Glomerular visceral epithelial cell (primary cell): Measurements from ENCODE around the gene SSNA1.

Source experiments
- DNase-seq: peaks from one replicate; pipeline ENCODE4 v3.0.0-alpha.2; 2016; ENCODE audit errors: extremely low spot score

Gene SSNA1

DNA sequence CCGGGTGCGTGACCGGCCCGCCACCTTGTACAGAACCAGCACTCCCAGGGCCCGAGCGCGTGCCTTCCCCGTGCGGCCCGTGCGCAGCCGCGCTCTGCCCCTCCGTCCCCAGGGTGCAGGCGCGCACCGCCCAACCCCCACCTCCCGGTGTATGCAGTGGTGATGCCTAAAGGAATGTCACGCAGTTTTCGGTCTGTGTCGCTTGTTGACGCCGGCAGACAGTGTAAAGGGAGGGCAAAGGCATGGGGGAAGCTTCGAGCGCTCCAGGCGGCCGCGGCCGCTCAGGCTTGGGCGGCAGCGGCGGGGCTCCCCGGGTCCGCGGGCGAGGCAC is 19.9 kb upstream of the SSNA1 start:
- DNase-seq = no peak

DNA sequence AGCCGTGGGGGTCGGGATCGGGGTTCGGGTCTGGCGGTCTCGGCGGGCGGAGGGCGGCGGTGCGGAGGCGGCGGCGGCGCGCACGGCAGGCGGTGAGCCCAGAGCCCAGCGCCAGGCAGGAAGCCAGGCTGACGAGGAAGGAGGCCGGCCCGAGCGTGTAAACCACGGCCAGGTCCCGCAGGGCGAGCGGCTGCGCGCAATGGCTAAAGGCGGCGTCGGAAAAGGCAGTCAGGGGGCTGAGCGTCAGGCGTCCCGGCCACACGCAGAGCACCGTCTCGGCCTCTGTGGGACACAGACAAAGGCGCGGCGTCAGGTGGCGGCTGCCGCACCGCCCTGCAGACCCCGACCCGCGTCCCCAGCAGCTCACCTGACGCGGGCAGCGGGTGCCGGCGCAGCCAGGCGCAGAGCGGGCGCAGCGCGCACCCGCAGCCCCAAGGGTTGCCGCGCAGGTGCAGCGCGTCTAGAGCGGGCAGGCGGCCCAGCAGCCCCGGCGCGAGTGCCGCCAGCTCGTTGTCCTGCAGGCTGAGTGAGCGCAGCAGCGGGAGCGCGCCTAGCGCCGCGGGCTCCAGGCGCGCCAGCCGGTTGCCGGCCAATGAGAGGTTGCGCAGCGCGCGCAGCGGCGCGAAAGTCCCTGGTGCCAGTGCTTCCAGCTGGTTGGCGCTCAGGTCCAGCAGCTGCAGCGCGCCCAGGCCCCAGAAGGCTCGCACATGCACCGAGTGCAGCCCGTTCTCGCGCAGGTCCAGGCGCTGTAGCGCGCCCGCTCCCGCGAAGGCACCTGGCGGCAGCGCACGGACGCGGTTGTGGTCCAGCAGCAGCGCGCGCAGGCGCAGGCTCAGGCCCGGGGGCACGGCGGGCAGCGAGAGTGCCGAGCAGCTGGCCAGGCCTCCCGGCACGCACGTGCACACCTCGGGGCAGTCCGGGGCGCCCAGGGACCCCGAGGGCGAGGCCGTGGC is 19.3 kb upstream of the SSNA1 start:
- peak; percentile 45 for DNase-seq

DNA sequence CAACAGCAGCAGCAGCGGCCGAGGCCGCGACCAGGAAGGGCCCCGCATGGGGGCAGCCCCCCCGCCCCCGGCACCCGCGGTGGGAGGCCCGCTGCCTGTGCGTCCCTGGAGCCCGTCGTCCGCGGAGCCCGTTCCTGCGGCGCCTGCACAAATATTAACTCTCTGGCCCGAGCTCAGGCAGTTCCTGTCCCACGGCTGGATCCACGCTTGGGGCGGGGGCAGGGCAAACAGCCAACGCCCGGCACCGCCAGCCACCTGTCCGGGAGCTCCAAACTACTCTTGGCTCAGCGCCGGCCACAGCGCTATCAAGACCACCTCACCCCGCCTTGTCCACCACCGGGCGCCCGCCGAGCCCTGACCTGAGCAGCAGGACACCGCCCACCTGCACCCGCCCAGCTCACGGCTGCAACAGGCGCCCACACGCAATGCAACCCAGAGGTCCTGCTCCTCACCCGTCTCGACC is 18.5 kb upstream of the SSNA1 start, which contains the start of gene LRRC26:
Gene LRRC26 (minus strand): TSS at position 156 of the 463 bp plus-strand sequence. CDS start 108 bp downstream, at position 48.
- no peak for DNase-seq

DNA sequence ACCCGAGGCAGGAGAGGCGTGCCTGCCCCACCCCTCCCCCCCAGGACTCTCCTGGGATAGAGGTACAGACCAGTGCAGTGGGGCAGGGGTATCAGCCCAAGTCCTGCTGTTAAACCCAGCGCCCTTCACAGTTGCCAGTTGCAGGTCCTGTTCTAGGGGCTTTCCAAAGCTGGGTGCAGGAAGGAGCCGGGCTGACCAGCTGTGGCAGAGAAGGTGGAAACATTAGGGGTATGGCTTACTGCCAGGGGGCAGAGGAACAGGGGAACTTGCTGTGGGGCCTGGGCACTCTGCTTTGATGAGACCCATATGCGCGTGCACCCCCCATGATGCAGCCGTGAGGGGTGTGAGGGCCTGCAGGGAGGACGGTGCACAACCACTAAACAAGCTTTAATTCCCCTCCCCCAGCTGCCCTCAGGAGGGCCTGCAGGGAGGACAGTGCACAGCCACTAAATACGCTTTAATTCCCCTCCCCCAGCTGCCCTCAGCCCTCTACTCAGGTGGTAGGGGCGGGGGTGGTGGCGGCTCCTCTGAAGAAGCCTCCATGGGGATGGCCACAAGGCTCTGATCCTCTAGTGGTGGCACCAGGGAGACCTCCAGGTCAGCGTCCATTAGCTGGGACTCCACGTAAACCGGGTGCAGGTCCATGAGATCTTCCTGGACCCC is 17.9 kb upstream of the SSNA1 start:
- DNase-seq = no peak

DNA sequence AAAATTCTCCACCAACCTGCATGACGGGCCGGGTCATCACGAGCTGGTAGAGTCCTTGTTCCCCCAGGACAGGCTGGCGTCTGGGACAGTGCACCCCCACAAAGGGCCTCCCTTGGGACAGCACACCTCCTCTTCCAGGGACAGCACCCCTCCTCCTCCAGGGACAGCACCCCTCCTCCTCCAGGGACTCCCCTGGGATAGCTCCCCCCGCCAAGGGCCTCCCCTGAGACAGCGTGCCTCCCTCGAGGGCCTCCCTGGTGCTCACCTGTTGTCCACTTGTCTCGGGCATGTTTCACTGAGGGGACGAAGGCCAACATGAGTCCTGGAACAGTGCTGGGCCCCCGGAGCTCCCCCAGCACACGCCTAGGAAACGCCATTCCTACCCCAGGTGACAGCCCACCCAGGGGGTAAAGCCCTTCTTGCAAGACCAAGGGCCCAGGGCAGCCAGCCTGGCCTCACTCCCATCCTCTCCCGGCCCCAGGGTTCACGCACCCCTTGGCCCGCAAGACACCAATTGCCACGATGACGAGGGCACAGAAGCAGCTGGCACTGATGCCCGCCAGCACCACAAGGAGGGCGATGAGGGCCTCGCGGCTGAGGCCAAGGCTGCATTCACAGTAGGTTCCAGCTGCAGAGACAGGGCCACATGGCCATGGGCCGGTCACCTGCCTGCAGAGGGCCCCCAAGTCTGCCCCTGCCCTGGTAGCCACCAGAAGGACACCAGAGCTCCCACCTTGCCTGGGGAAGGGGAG is 17.2 kb upstream of the SSNA1 start:
- no peak for DNase-seq

DNA sequence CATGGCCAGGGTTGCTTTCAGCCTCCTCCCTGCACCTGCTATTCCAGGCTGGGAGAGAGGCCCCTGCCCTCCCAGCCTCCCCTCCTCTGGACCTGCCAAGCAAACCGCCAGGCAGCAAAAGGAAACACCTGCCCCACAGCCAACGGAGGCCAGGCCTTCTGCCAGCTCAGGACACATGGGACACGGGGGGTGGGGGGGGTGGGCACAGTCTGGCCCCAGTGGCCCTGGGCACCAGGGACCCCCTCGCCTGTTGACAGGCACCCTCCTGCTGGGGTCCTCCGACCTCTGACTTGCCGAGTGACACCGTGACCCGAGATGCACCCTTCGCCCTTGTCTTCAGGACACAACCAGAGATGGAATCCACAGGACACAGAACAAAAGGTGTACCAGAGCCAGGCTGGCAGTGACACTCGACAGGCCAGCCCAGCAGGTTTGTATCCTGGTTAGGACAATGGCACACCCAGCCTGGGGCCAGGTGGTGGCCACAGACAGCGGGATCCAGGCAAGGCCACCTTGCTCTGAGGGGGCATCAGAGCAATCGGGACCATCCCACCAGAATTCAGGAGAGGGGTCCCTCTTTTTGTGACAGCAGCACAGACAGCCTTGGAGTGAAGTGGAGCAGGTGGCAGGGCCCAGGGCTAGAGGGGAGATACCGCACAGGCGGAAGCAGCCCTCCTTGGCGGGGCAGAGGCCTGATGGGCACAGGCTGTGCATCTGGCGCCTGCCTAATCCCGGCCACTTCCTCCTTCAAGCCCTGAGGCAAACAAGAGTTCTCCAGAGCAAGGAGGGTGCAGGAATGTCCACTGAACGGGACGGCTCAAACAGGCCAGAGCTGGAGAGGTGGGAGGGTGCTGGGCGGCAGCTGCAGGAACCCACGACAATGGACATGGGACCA is 15.3 kb upstream of the SSNA1 start:
- no peak for DNase-seq

DNA sequence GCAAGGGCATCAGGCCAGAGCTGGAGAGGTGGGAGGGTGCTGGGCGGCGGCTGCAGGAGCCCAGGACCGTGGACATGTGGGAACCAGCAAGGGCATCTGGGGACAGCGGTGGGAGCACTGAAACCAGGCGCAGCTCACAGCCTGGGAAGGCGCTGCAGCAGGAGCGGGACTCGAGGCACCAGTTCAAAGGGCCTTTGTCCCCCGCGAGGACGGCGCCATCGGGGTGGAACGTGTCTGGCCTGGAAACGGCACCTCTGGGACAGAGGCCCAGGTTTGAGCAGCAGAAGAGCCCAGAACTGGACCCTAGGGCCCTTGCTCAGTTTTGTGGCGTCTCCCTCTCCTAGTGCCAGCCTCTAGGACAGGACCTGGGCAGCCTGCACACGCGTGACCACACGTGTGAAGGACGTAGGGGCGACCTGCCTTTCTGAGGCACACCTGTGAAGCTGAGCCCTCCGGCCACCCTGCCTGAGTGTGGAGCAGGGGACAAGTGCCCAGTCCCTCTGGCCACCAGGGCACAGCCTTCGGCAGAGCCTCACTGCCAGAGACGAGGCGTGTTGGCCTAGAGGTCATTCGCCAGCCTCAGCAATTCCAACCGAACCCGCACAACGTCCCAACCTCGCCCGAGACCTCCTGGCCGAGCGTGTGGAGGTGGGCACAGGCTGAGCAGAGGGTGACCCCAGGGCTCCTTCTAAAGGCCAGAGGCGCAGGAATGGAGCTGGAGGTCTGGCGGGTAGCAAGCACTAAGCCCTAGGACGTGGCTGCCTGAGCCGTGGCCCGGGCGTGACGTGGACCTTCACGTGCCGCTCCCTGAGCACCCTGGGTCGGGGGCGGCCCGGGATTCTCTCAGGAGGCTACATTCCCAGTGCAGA is 14.4 kb upstream of the SSNA1 start:
- DNase-seq = no peak

DNA sequence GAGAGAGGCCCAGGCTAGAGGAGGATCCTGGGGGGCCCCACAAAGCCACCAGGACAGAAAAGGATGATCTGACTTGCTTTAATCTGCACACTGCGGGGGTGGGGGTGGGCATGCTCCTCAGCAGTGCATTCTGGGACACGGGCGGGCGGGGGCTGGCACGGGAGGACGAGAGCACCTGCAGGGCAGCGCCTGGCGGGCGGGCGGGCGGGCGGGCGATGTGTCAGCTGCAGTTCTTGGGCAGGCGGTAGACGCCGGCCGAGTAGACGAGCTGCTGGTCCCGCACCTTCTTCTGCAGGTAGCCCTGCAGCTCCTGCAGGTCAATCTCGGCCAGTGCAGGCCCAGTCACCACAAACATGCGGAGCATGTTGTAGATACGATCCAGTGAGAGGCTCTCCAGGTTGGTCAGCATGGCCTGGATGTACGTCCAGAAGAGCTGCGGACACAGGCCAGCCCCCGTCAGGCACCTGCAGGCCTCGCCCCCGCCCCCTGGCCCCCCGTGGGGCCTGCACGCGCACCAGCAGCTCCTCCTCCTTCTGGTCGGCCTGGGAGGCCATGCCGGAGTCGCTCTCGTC is 13.7 kb upstream of the SSNA1 start:
- no peak for DNase-seq

DNA sequence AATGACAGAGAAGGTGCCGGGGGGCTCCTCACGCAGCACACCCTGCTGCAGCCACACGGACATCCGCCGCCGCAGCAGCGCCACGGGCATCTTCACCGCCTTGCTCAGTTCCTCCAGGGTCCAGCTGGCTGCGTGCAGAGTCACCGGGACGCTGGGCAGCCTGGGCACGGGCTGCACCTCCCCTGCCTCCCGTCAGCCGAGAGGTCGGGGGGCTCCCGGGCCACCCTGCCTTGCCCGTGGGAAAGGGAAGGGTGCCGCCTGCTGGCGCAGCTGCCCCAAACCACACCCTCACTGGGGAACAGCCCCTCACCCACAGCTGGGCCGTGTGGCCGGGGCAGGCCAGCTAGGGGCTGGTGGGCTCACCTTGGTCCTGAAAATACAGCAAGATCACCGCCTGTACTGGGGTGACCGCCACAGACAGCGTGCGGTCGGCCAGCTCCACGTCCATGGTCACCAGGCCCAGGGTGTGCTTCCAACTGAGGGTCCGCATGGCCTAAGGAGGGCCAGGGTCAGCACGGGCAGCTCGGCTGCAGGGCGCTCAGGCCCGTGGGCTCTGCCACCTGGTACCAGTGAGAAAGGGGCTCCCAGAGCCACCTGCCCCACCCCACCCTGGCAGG is 13.0 kb upstream of the SSNA1 start:
- no peak for DNase-seq

DNA sequence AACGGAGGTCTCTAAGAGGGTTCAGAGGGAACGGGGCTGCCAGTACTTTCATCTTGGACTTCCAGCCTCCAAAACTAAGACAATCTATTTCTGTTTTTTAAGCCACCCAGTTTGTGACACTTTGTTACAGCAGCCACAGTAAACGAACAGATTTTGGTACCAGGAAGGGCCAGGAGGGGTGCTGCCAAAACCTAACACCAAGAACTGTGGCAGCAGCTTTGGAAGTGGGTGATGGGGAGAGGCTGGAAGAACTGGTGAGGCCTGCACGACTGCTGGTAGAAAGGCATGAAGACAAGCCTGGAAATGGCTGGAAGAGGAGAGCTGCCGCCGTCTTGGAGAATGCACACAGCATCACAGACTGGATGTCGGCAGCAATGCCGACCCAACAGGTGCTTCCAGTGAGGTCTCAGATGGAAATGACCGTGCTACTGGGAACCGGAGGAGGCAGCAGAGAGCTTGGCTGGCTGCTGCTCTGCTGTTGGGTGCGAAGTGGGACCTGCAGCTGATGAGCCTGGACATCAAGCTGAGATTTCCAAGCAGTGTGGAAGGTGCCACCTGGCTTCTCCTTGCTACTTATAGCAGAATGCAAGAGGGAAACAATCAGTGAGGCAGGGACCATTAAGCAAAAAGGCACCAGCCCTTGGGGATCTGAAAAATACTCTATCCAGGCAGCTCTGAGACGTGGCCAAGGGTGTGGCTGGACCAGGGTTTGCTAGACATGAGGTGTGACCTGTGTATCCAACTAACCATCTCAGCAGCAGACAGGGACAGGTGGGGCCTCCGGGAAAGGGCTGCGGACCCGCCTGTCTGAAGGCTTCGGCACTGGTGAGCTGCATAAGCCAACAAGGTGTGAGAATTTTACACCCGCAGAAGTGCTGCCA is 11.9 kb upstream of the SSNA1 start:
- DNase-seq = peak; percentile 40

DNA sequence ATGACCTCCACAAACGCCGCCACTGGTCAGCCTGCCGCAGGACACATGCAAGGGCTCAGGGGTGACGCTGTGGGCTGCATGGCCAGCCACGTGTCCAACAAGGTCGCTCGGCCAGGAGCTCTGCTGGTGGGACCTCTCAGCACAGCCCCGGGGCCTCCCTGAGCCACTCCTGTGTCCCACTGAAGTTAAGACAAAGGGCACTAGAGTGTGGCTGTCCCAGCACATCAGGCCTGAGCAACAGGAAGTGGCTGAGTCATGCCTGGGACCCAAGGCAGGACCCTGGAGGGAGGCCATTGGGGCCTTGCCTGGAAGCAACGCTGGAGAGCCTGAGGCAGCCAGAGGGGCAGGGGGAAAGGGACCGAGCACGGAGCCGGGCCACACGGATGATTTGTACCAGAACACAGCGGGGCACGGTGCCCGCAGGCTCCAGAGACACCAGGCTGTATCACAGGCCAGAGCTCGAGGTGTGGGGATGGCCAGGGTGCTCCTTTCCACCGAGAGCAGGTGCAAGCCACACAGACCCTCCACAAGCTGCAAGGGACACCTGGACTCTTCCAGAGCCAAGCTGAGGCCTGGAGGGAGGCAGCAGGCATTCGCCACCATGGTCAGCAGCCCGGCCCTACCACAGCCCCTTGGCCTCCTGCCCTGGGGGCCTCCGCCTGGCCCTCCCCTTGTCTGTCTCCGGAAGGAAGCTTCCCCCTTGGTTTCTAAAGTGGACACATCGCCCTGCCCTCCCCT is 10.1 kb upstream of the SSNA1 start:
- DNase-seq = no peak

DNA sequence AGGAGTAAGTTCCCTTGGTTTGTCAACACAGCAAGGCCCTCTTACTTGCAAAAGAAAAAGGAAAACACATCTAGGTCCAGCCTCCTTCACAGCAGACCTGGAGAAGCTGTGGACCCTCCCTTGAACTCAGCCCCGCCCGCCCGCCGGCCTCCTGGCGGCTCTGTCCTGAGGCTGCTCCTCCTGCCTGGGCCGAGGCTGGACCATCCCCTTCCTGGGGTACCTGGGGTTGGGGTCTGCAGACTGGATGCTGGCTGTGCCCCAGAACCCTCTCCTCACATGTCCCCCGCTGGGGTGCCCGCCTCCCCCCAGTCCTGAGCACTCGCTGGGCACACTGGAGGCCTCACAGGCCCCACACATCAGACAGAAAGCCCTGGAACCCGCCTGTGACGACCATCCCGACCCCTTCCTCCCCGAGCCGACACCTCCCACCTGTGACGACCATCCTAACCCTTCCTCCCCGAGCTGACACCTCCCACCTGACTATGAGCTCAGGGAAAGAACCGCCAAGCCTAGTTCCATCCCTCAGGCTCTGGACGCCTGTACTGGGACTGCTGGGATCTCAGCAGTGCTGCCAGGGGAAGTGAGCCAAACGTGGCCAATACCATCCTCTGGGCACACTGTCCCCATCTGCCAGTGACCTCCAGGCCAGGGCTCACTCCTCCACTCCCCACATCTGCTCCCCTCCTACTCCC is 9.4 kb upstream of the SSNA1 start:
- DNase-seq = no peak

DNA sequence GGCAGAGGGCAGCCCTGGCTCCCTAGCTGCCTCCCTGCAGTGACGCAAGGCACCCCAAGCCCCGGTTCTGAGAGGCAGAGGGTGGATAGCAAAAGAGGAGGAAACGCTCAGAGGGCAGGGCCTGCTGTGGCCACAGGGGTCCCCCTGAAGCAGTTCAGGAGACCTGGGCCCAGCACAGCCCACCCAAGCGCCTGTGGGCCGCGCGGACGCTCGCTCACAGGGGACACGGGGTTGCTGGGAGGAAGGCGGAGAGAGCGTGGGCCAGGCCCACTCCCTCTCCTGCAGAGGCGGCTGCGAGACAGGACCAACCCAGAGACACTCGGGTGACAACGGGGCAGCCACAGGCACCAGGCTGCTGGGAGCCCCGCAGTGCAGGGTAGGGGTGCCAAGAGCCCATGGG is 8.7 kb upstream of the SSNA1 start:
- no peak for DNase-seq

DNA sequence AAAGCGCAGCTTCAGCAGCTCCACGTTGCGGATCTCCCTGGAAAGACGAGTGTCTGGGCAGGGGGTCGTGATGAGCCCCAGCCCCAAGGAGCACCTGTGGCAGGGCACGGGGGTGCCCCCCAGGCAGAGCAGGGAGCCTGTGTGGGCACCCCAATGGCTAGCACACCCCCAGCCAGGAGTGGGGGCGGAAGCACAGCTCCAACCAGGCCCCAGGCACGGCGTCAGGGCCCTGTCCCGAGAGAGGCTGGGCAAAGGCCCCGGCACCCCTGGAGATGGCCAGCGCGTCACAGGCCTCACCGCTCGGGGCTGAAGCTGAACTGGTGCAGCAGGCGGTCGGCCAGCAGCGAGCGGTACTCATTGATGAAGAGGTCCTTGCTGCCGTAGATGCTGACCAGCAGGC is 8.0 kb upstream of the SSNA1 start:
- DNase-seq = no peak

DNA sequence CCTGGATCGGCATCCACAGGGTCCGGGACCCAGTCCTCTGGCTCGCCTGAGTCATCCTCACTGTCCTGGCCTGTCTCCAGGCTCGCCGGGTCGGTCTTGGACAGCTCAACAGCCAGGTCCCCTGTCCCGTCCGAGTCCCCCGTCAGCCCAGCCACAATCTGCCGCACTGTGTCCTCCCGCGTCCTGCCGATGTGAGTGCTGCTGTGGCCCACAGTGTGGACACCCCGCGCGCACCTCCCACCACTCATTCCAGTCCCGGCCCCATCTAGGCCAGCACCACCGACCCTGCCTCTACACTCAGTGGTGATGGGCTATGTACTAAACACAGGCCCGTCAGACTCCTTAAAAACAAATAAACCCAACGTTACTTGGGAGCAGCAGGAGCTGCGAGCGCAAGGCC is 6.8 kb upstream of the SSNA1 start:
- DNase-seq = no peak

DNA sequence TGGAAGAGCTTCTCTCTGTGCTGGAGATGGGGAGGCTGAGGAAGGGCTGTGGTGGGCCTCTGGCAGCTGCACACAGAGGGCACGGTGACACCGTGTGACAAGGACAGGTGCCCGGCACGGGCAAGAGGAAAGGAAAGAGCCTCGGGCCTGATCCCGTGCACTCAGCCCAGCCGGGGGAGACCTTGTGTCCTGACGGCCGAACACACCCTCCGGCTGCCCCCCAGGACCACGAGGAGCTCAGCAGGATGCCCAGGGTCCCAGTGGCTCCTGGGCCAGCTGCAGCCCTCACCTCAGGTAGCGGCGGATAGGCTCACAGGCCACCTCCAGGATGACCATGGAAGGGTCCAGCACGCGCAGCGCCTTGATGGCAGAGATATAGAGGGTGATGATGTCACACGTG is 5.6 kb upstream of the SSNA1 start:
- no peak for DNase-seq

DNA sequence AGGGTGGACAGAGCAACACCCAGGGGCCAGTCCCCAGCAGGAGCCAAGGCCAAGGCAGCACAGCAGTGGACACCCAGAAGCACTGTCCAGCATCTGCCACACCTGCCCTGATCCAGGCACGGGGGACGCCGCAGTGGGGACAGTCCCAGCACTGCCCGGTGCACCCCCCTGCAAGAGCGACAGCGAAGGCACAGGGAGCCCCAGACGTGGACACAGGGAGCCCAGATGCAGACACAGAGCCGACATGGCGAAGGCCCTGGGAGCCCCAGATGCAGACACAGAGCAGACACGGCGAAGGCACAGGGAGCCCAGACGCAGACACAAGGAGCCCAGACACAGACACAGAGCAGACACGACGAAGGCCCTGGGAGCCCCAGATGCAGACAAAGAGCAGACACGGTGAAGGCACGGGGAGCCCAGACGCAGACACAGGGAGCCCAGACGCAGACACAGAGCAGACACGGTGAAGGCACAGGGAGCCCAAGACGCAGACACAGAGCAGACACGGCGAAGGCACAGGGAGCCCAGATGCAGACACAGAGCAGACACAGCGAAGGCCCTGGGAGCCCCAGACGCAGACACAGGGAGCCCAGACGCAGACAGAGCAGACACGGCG is 4.4 kb upstream of the SSNA1 start:
- DNase-seq = no peak
